GF-D8 (cell line): Measurements from ENCODE around the gene LAMC1.

Source experiments
- DNase-seq: peaks from one replicate; lab custom pipeline; 2025; lab: John Stamatoyannopoulos, UW

The LAMC1 gene

GRCh38 chr1:183021405-183022201 lies 1.6 kb upstream of the LAMC1 start:
- no peak for DNase-seq

GRCh38 chr1:183022202-183023145 lies 746 bp upstream of the LAMC1 start:
- no peak for DNase-seq

- DNase-seq = no peak
These were observed 539 bp downstream of the LAMC1 start for GRCh38 chr1:183023601-183024316.

- DNase-seq = no peak
These were observed 1.2 kb downstream of the LAMC1 start for GRCh38 chr1:183024317-183025009.

- DNase-seq = no peak
These were observed 1.8 kb downstream of the LAMC1 start for GRCh38 chr1:183025010-183025337.

- DNase-seq = no peak
These were observed 2.9 kb downstream of the LAMC1 start for GRCh38 chr1:183025782-183026774.

- no peak for DNase-seq
These were observed 3.8 kb downstream of the LAMC1 start for GRCh38 chr1:183027031-183027430.

- DNase-seq = no peak
These were observed 4.6 kb downstream of the LAMC1 start for GRCh38 chr1:183027791-183028190.

- DNase-seq = no peak
These were observed 6.4 kb downstream of the LAMC1 start for GRCh38 chr1:183029591-183030000.

GRCh38 chr1:183030053-183030452 lies 6.8 kb downstream of the LAMC1 start:
- DNase-seq = no peak

GRCh38 chr1:183032122-183032921 lies 9.1 kb downstream of the LAMC1 start:
- no peak for DNase-seq

GRCh38 chr1:183033205-183033604 lies 10.0 kb downstream of the LAMC1 start:
- DNase-seq = no peak

- no peak for DNase-seq
These were observed 11.5 kb downstream of the LAMC1 start for GRCh38 chr1:183034682-183035081.

- no peak for DNase-seq
These were observed 15.2 kb downstream of the LAMC1 start for GRCh38 chr1:183038333-183038866.

GRCh38 chr1:183038913-183039312 lies 15.7 kb downstream of the LAMC1 start:
- no peak for DNase-seq

GRCh38 chr1:183039330-183039729 lies 16.1 kb downstream of the LAMC1 start:
- no peak for DNase-seq

GRCh38 chr1:183039985-183040447 lies 16.8 kb downstream of the LAMC1 start:
- no peak for DNase-seq

GRCh38 chr1:183040547-183040971 lies 17.3 kb downstream of the LAMC1 start:
- DNase-seq = no peak

GRCh38 chr1:183043254-183043653 lies 20.0 kb downstream of the LAMC1 start:
- no peak for DNase-seq
